Chondrocyte (in vitro differentiated cells): Measurements from ENCODE around the gene NEU1. TPM values are rescaled to one million over a fixed set of nuclear protein-coding genes. Genes with fewer than 3 reads are reported as not detected.

Experiments
- DNase-seq: peaks from one replicate; pipeline ENCODE4 v3.0.0; 2021; ENCODE audit warnings: mixed read lengths, low spot score
- H3K27ac Mint-ChIP-seq: one replicate; pipeline ENCODE4 v1.8.0; 2021; ENCODE audit warnings: mild to moderate bottlenecking, moderate library complexity, mixed read lengths; ENCODE audit not compliant: unreplicated experiment
- H3K27me3 Mint-ChIP-seq: 2 replicates; pipeline ENCODE4 v1.8.0; 2021; ENCODE audit warnings: low read depth, mixed read lengths
- H3K36me3 Mint-ChIP-seq: 2 replicates; pipeline ENCODE4 v1.8.0; 2021; ENCODE audit warnings: low read depth, mixed read lengths
- H3K4me1 Mint-ChIP-seq: 2 replicates; pipeline ENCODE4 v1.8.0; 2021; ENCODE audit warnings: low read depth, mild to moderate bottlenecking, mixed read lengths
- H3K4me3 Mint-ChIP-seq: one replicate; pipeline ENCODE4 v1.8.0; 2021; ENCODE audit warnings: mild to moderate bottlenecking, moderate library complexity, mixed read lengths; ENCODE audit not compliant: unreplicated experiment
- H3K9me3 Mint-ChIP-seq: 2 replicates; pipeline ENCODE4 v1.8.0; 2021; ENCODE audit warnings: low read depth, mixed read lengths
- CTCF ChIP-seq: fragments of 200-600 bp; sonication (generic); IDR thresholded peaks from 2 replicates; pipeline ENCODE4 v1.5.0; 2021; ENCODE audit warnings: antibody characterized with exemption, mild to moderate bottlenecking, moderate library complexity
- total RNA-seq: library from RNA; stranded (reverse); gene quantifications from 3 replicates; pipeline ENCODE4 v1.2.1, GENCODE V29; 2021

The NEU1 gene
- total RNA-seq, 1 donor from 2014 or later, result 64.2 TPM

DNA sequence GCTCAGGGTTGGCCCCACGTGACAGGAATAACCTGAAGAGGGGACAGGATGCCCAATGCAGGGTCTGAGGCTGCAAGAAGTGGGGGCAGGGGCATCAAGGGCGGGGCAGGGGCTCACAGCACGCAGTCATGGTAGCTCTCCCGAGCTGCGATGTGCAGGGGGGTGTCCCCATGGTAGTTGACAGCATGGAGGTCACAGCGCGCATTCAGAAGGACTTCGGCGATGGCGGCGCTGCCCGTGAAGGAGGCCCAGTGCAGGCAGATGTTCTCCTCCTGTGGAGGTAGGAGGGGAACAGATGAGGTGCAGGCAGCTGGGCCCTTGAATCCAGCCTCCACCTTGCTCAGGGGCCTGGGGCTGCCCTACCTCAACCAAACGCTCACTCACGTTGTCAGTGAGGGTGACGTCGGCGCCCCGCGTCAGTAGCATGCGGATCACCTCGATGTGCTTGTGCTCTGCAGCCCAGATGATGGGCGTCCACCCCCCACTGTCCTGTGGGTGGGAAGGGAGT lies 22.0 kb upstream of the NEU1 start:
- H3K4me3 Mint-ChIP-seq, result no peak overlapping the region
- no peak for DNase-seq
- TF ChIP-seq CTCF, result no peak
- H3K4me1 Mint-ChIP-seq, result no peaks in the 10 kb centered on the region
- no peak overlapping the region for H3K27ac Mint-ChIP-seq
- H3K9me3 Mint-ChIP-seq, result no peaks in the 10 kb centered on the region
- no peaks in the 10 kb centered on the region for H3K27me3 Mint-ChIP-seq
- H3K36me3 Mint-ChIP-seq, result peaks cover 36% of the 10 kb centered on the region

- no peaks in the 10 kb centered on the region for H3K9me3 Mint-ChIP-seq
- H3K4me3 Mint-ChIP-seq, result no peak overlapping the region
- H3K27ac Mint-ChIP-seq, result no peak overlapping the region
- TF ChIP-seq CTCF, result no peak
- no peaks in the 10 kb centered on the region for H3K27me3 Mint-ChIP-seq
- no peaks in the 10 kb centered on the region for H3K4me1 Mint-ChIP-seq
- peaks cover 34% of the 10 kb centered on the region for H3K36me3 Mint-ChIP-seq
- DNase-seq, result no peak
Measured at GRCh38 chr6:31883676-31884075, 21.1 kb upstream of the NEU1 start.

GRCh38 chr6:31882344-31882743 lies 19.7 kb upstream of the NEU1 start:
- no peaks in the 10 kb centered on the region for H3K27me3 Mint-ChIP-seq
- H3K4me3 Mint-ChIP-seq, result no peak overlapping the region
- H3K36me3 Mint-ChIP-seq, result peaks cover 33% of the 10 kb centered on the region
- no peak overlapping the region for H3K27ac Mint-ChIP-seq
- H3K4me1 Mint-ChIP-seq, result no peaks in the 10 kb centered on the region
- TF ChIP-seq CTCF, result no peak
- DNase-seq, result no peak
- no peaks in the 10 kb centered on the region for H3K9me3 Mint-ChIP-seq

DNA sequence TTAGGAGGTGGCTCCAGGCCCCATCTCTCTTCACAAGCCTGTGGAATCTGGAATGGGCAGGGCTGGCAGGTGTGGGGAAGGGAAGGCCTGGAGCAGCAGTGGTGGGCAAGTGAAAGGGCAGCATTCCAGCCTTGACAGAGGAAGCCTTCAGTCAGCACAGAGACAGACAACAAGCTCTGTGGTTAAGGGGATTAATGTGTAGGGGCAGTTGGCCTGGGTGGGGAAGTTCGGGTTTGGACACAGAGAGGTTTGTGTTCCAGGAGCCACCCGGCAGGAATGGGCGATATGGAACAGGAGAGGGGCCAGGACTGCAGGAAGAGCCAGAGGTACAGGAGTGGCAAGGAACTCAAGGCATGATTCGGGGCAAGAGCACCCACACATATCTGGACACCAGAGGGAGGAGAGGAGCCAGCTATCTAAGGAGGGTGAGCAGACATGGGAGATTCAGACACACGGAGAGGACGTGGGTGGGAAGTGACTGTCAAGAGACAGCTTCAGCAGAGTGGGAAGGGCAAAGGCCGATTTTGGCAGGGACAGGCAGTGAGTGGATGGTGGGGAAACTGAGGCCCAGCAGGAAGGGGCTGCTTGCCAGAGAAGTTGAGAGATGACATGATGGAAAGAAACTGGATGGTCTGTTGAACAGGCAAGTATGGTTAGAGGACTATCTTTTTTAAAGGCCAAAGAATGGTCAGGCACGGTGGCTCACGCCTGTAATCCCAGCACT lies 18.7 kb upstream of the NEU1 start:
- Mint-ChIP-seq H3K36me3 (peaks cover 32% of the 10 kb centered on the region), H3K4me3 (no peak overlapping the region), H3K4me1 (no peaks in the 10 kb centered on the region), H3K27me3 (no peaks in the 10 kb centered on the region), H3K9me3 (no peaks in the 10 kb centered on the region), H3K27ac (no peak overlapping the region)
- TF ChIP-seq CTCF, result no peak
- DNase-seq, result no peak

DNA sequence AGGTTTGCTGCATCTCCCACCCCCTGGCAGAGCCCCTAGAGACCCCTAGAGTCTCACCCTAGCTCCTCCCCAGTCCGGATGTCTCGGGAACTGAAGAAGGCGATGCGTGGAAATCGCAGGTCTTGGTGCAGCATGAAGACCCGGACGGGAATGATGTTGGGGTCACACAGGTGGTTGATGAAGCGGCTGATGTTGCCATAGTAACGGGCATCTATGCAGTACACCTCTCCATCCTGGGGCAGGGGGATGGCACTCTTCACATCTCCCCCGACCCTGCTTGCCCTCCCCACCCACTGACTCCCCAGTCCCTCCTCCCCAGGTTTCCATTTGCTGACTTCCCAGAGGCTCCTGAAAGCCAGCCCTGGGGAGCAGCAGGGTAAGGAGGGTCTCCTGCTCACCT lies 18.0 kb upstream of the NEU1 start:
- Mint-ChIP-seq H3K9me3 (no peaks in the 10 kb centered on the region), H3K36me3 (peaks cover 28% of the 10 kb centered on the region), H3K27me3 (no peaks in the 10 kb centered on the region), H3K27ac (no peak overlapping the region), H3K4me3 (no peak overlapping the region), H3K4me1 (no peaks in the 10 kb centered on the region)
- DNase-seq, result no peak
- TF ChIP-seq CTCF, result no peak
